ENCODE measurements around the gene TUBA8.

- TF ChIP-seq CTCF (IDR thresholded peaks at IDR 0.05), result no peak
- no peak for TF ChIP-seq POLR2A (IDR thresholded peaks at IDR 0.05)
Observed at GRCh38 chr22:18108187-18108586, 2.4 kb upstream of the TUBA8 start.

All from vagina (tissue), 2 donors.